Activated CD8-positive, alpha-beta memory T cell treated with anti-CD3 and anti-CD28 coated beads, Interleukin-2, amount 50 U/mL, for 48 hours (primary cell): Measurements from ENCODE around the gene SORD.
"Not testable (repeated sequence)": the region's sequence is repeated elsewhere in the genome, so short reads cannot be mapped to it uniquely, and the experiment has no call there.

Source experiments
- DNase-seq: peaks from one replicate; pipeline ENCODE4 v3.0.0-alpha.2; 2020

Gene SORD

GRCh38 chr15:45025627-45026026 is 2.6 kb downstream of the SORD start:
- DNase-seq: not testable (repeated sequence)

GRCh38 chr15:45026651-45027190 is 3.7 kb downstream of the SORD start:
- no peak for DNase-seq

DNA sequence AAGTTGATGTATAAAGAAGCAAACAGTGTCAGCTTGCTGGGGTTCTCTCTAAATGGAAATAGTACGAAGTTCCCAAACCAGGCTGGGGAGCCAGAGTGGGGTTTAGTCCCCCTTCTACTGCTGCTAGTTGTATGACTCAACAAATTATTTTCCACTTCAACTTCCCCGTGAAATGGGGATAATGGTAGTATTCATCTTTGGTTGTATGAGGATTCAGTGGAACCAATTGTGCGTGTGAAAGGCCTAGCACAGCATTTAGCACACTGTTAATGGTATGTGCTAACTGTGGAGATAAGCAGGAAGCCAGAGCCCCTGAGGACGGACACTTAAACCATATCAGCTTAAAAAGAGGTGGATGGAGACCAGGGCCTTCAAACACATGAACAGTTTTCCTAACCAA is 4.2 kb downstream of the SORD start:
- DNase-seq: no peak

DNA sequence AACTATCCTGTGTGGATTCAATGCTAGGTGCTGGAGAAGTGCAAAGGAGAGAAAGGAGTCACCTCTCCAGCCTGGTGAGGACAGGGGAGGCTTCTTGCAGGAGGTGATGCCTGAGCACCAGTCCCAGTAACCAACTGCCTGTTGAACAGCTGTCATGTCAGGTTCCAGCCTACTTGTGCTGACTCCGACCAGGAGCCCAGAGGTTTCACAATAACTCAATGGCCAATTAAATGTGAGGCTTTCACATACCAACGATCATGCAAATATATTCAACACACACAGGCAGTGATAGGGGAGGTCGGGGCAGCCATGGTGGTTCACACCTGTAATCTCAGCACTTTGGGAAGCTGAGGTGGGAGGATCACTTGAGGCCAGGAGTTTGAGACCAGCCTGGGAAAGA is 7.7 kb downstream of the SORD start:
- DNase-seq: no peak

DNA sequence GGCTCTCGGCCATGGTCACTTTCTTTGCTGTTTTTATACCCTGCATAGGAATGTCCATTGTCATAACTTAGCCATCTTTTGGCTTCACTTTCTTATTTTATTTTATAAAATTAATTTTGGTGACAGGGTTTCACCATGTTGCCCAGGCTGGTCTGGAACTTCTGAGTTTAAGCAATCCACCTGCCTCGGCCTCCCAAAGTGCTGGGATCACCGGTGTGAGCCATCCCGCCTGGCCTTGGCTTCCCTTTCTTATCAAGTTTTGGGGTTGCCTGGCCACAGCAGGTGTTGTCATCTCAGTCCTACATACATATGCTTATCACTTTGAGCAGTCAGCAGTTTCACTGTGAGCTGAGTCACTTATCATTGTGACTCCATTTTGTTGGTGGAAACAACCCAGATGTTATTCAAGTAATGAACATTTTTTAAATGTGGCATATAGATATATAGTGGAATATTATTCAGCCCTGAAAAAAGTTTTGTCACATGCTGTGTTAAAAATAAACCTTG is 8.6 kb downstream of the SORD start:
- not testable (repeated sequence) for DNase-seq

- not testable (repeated sequence) for DNase-seq
Measured at GRCh38 chr15:45032501-45032900, 9.5 kb downstream of the SORD start.

DNA sequence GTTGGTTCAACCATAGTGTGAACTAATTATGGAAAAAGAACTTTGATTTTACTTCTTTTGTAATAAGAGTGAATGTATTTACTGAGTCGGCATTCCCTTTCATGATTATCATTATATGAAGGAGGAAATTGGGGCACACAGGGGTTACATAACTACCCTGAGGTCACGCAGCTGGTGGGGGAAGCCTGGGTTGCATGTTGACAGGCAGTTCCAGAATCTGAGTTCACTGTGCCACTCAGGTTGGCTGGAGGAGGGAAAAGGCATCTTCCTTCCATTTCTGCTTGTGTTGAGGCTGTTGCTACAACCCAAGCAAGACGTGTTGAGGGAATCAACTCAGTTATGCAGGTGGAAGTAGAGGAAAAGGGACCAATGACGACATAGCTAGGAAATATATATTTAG is 11.1 kb downstream of the SORD start:
- not testable (repeated sequence) for DNase-seq

DNA sequence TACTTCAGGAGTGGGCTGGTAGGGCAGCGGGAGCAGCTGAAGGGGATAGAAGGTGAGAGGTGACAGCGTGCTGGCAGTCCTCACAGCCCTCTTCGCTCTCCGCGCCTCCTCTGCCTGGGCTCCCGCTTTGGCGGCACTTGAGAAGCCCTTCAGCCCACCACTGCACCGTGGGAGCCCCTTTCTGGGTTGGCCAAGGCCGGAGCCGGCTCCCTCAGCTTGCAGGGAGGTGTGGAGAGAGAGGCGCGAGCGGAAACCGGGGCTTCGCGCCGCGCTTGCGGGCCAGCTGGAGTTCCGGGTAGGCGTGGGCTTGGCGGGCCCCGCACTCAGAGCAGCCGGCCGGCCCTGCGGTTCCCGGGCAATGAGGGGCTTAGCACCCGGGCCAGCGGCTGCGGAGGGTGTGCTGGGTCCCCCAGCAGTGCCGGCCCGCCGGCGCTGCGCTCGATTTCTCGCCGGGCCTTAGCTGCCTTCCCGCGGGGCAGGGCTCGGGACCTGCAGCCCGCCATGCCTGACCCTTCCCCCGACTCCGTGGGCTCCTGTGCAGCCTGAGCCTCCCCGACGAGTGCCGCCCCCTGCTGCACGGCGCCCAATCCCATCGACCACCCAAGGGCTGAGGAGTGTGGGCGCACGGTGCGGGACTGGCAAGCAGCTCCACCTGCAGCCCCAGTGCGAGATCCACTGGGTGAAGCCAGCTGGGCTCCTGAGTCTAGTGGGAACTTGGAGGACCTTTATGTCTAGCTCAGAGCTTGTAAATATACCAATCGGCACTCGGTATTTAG is 11.8 kb downstream of the SORD start:
- not testable (repeated sequence) for DNase-seq

DNA sequence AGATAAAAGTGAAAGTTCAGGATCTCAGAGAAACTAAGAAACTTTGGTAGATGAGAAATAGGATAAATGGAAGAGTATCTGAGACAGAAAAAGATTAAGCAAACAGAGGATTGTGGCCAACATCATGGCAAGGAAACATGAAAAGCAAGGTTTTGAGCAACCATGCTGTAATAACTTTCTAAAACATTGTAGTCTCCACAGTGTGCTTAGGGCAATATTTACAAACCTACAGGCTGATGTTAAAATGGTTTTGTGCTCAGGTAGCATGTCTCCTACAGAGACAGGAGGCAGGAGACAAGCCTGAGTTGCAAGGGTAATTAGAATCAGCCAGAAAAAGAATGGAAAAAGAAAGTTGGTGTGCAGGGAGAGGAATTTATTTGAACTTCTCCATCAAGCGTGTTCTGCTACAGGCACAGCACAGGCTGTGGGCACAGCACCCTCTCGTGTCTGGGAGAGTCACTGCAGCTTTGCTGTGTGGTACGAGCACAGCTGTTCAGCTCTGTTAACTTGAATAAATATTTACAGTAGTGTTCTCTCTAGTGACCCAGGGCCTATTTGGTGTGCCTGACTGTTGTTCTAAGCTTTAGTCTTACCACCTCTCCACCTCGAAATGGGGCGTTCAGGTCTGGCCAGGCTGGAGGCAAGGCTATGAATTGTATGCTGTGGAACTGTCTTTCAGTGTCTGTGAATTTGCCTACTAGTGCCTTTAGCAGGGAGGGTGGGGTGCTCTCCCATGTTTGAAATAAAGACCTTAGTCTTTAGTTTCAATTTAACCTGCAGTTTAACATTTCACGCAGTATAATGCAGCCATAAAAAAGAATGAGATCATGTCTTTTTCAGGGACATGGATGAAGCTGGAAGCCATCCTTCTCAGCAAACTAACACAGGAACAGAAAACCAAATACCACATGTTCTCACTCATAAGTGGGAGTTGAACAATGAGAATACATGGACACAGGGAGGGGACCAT is 14.1 kb downstream of the SORD start:
- peak; percentile 81 for DNase-seq

- no peak for DNase-seq
Measured at GRCh38 chr15:45037936-45038335, 14.9 kb downstream of the SORD start.

- not testable (repeated sequence) for DNase-seq
Measured at GRCh38 chr15:45040396-45040795, 17.4 kb downstream of the SORD start.

GRCh38 chr15:45041538-45041937 is 18.5 kb downstream of the SORD start:
- not testable (repeated sequence) for DNase-seq

- DNase-seq: not testable (repeated sequence)
Measured at GRCh38 chr15:45042859-45043258, 19.9 kb downstream of the SORD start.

DNA sequence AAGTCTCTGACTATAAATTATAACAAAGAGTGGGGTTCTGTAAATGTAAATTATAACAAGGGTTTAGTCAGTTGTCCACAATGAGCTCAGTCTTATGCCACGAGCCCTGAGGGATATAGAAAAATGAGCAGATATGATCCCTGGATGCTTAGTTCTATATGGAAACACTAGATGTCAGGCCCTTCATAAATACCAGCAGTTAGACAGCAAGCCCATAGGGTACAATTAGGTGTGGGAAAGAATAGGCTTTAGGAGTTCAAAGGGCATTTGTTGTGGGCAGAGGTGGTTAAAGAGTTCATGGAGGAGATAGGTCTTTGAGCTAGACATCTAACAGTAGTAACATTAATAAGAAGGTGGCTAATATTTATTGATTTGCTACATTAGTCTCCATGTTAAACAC is 21.3 kb downstream of the SORD start:
- not testable (repeated sequence) for DNase-seq

DNA sequence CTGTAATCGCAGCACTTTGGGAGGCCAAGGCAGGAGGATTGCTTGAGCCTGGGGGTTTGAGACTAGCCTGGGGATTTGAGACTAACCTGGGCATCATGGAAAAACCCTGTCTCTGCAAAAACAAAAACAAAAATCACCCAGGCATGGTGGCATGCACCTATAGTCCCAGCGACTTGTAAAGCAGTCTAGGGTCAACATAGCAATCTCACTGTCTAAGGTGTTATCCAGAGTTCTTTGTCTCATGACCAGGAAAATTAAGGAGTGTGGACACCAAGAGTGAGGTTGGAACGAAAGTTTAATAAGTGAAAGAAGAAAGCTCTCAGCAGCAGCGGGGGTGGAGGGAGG is 25.4 kb downstream of the SORD start:
- DNase-seq: not testable (repeated sequence)

- DNase-seq: no peak
Measured at GRCh38 chr15:45048794-45049631, 26.0 kb downstream of the SORD start.

DNA sequence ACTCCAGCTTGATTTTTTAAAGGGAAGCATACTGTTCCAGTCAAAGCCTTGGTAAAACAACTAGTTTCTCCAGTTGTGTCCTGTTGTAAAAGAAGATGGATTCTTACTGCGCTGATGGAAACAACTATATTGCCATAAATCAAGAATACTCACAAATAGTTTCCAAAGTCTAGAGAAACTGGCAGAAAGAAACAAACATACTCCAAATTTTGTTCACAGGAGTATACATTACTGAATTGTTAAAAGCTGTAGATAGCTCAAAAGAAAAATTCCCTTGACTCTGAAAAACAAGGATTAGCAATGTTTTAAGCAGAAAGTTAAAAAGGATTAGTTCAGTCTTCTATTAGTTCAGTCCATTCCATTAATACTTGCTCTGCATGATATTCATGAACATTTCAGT is 27.6 kb downstream of the SORD start:
- DNase-seq: no peak

GRCh38 chr15:45052676-45053075 is 29.7 kb downstream of the SORD start:
- not testable (repeated sequence) for DNase-seq

- DNase-seq: not testable (repeated sequence)
Measured at GRCh38 chr15:45058690-45059675, 36.0 kb downstream of the SORD start.

- DNase-seq: not testable (repeated sequence)
Measured at GRCh38 chr15:45062301-45062700, 39.3 kb downstream of the SORD start.

DNA sequence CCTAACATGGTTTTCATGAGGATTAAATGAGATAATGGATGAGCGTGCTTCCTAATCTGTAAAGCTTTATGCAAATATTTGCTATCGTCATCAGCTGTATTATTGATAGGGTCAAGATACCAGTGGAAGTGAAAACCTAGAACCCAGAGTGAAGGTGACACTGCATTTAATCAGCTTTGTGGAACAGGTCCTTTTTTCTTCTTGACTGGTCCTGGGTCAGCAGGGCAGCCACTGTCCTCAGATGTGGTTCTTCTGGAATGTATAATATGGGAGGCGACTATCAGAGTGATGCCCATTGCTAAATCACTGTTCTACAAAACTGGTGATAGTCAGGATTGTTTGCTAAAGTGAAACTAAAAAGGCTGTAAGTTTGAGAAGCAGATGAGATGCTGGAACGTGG is 41.4 kb downstream of the SORD start:
- DNase-seq: no peak
